SIG-M5 treated with dmso at 0.1 percent for 504 hours (cell line): ENCODE results near the gene NUAK1.

Source experiments
- DNase-seq: peaks from one replicate; lab custom pipeline; 2025; ENCODE audit not compliant: unreplicated experiment; lab: John Stamatoyannopoulos, UW

The NUAK1 gene

GRCh38 chr12:106064721-106065021, 74.1 kb downstream of the NUAK1 start:
- DNase-seq, result no peak

GRCh38 chr12:106063826-106064720, 74.7 kb downstream of the NUAK1 start:
- DNase-seq, result no peak

GRCh38 chr12:106062693-106063092, 76.1 kb downstream of the NUAK1 start:
- DNase-seq, result no peak

- no peak for DNase-seq
These were observed 80.2 kb downstream of the NUAK1 start for GRCh38 chr12:106058256-106059182.

GRCh38 chr12:106054049-106054448, 84.7 kb downstream of the NUAK1 start:
- DNase-seq, result no peak

GRCh38 chr12:106051853-106052531, 86.8 kb downstream of the NUAK1 start:
- no peak for DNase-seq

GRCh38 chr12:106049546-106049945, 89.2 kb downstream of the NUAK1 start:
- no peak for DNase-seq

- DNase-seq, result no peak
These were observed 89.6 kb downstream of the NUAK1 start for GRCh38 chr12:106049105-106049504.

- no peak for DNase-seq
These were observed 90.1 kb downstream of the NUAK1 start for GRCh38 chr12:106048676-106049075.

- no peak for DNase-seq
These were observed 90.7 kb downstream of the NUAK1 start for GRCh38 chr12:106048016-106048415.

GRCh38 chr12:106046947-106047346, 91.8 kb downstream of the NUAK1 start:
- no peak for DNase-seq

GRCh38 chr12:106046301-106046846, 92.4 kb downstream of the NUAK1 start:
- no peak for DNase-seq

GRCh38 chr12:106045251-106045674, 93.5 kb downstream of the NUAK1 start:
- DNase-seq, result no peak

GRCh38 chr12:106044773-106045172, 94.0 kb downstream of the NUAK1 start:
- DNase-seq, result no peak

- DNase-seq, result no peak
These were observed 96.7 kb downstream of the NUAK1 start for GRCh38 chr12:106042037-106042436.

GRCh38 chr12:106040521-106040920, 98.2 kb downstream of the NUAK1 start:
- no peak for DNase-seq

- DNase-seq, result no peak
These were observed 98.9 kb downstream of the NUAK1 start for GRCh38 chr12:106039646-106040404.

- no peak for DNase-seq
These were observed 99.5 kb downstream of the NUAK1 start for GRCh38 chr12:106039242-106039641.

GRCh38 chr12:106037524-106038298, 101.0 kb downstream of the NUAK1 start:
- DNase-seq, result no peak

- DNase-seq, result no peak
These were observed 103.3 kb downstream of the NUAK1 start for GRCh38 chr12:106035421-106035820.
